Mucosa of stomach (tissue), 1 donor: ENCODE measurements around the gene CDK5RAP3.
"Not testable (repeated sequence)": the region's sequence is repeated elsewhere in the genome, so short reads cannot be mapped to it uniquely, and the experiment has no call there.

Experiments
- H3K27me3 ChIP-seq: one replicate; pipeline ENCODE4 v1.7.0; 2013; ENCODE audit warnings: mild to moderate bottlenecking, low read length; ENCODE audit not compliant: control insufficient read depth, insufficient read depth
- H3K36me3 ChIP-seq: one replicate; pipeline ENCODE4 v1.7.0; 2013; ENCODE audit warnings: low read length; ENCODE audit not compliant: control insufficient read depth, insufficient read depth
- H3K4me1 ChIP-seq: one replicate; pipeline ENCODE4 v1.7.0; 2013; ENCODE audit warnings: mild to moderate bottlenecking, low read length; ENCODE audit not compliant: control insufficient read depth, insufficient read depth
- H3K4me3 ChIP-seq: one replicate; pipeline ENCODE4 v1.7.0; 2013; ENCODE audit warnings: low read length
- H3K9ac ChIP-seq: one replicate; pipeline ENCODE4 v1.7.0; 2013; ENCODE audit warnings: mild to moderate bottlenecking, low read length, moderate library complexity
- H3K9me3 ChIP-seq: one replicate; pipeline ENCODE4 v1.7.0; 2013; ENCODE audit warnings: mild to moderate bottlenecking, low read length, moderate library complexity; ENCODE audit not compliant: control insufficient read depth
- donor health status: Pancreatic carcinoma.

CDK5RAP3 gene

GRCh38 chr17:47995241-47995935 lies 24.5 kb downstream of the CDK5RAP3 start:
- Histone ChIP-seq H3K4me3 (no peak overlapping the region), H3K9ac (no peak overlapping the region), H3K27me3 (no peaks in the 10 kb centered on the region), H3K9me3 (no peaks in the 10 kb centered on the region), H3K36me3 (no peaks in the 10 kb centered on the region), H3K4me1 (no peaks in the 10 kb centered on the region)

GRCh38 chr17:47996201-47996600 lies 25.3 kb downstream of the CDK5RAP3 start:
- Histone ChIP-seq H3K9me3 (no peaks in the 10 kb centered on the region), H3K4me1 (no peaks in the 10 kb centered on the region), H3K4me3 (no peak overlapping the region), H3K27me3 (no peaks in the 10 kb centered on the region), H3K9ac (no peak overlapping the region), H3K36me3 (no peaks in the 10 kb centered on the region)

GRCh38 chr17:47997586-47997985 lies 26.7 kb downstream of the CDK5RAP3 start:
- Histone ChIP-seq H3K4me3 (no peak overlapping the region), H3K9ac (no peak overlapping the region), H3K27me3 (no peaks in the 10 kb centered on the region), H3K36me3 (no peaks in the 10 kb centered on the region), H3K9me3 (no peaks in the 10 kb centered on the region), H3K4me1 (peaks cover 5% of the 10 kb centered on the region)

- H3K4me1 ChIP-seq = peaks cover 9% of the 10 kb centered on the region
- no peak overlapping the region for H3K4me3 ChIP-seq
- no peak overlapping the region for H3K9ac ChIP-seq
- H3K9me3 ChIP-seq = no peaks in the 10 kb centered on the region
- no peaks in the 10 kb centered on the region for H3K27me3 ChIP-seq
- H3K36me3 ChIP-seq = no peaks in the 10 kb centered on the region
Measured at GRCh38 chr17:47998044-47998443, 27.1 kb downstream of the CDK5RAP3 start.

GRCh38 chr17:47999582-47999981 lies 28.7 kb downstream of the CDK5RAP3 start:
- H3K9me3 ChIP-seq = no peaks in the 10 kb centered on the region
- no peak overlapping the region for H3K4me3 ChIP-seq
- H3K9ac ChIP-seq = no peak overlapping the region
- H3K27me3 ChIP-seq = no peaks in the 10 kb centered on the region
- H3K4me1 ChIP-seq = peaks cover 12% of the 10 kb centered on the region
- H3K36me3 ChIP-seq = no peaks in the 10 kb centered on the region

- Histone ChIP-seq H3K4me1 (peaks cover 12% of the 10 kb centered on the region), H3K27me3 (peaks cover 5% of the 10 kb centered on the region), H3K9ac (no peak overlapping the region)
Measured at GRCh38 chr17:48001197-48001596, 30.3 kb downstream of the CDK5RAP3 start.

GRCh38 chr17:48001657-48002056 lies 30.7 kb downstream of the CDK5RAP3 start:
- H3K27me3 ChIP-seq, H3K4me3 ChIP-seq, H3K9me3 ChIP-seq, H3K36me3 ChIP-seq, H3K9ac ChIP-seq: not testable (repeated sequence)
- H3K4me1 ChIP-seq = peaks cover 12% of the 10 kb centered on the region

More at GRCh38 chr17:48001197-48001596, 30.3 kb downstream of the CDK5RAP3 start:
- no peak overlapping the region for H3K4me3 ChIP-seq
- no peaks in the 10 kb centered on the region for H3K9me3 ChIP-seq
- H3K36me3 ChIP-seq = no peaks in the 10 kb centered on the region

- Histone ChIP-seq H3K36me3 (no peaks in the 10 kb centered on the region), H3K9me3 (no peaks in the 10 kb centered on the region), H3K4me3 (no peak overlapping the region), H3K4me1 (peaks cover 12% of the 10 kb centered on the region), H3K27me3 (peaks cover 5% of the 10 kb centered on the region), H3K9ac (no peak overlapping the region)
Measured at GRCh38 chr17:48002266-48002915, 31.5 kb downstream of the CDK5RAP3 start.

- Histone ChIP-seq H3K27me3 (peaks cover 5% of the 10 kb centered on the region), H3K36me3 (no peaks in the 10 kb centered on the region), H3K9me3 (no peaks in the 10 kb centered on the region), H3K9ac (no peak overlapping the region), H3K4me1 (peaks cover 12% of the 10 kb centered on the region), H3K4me3 (no peak overlapping the region)
Measured at GRCh38 chr17:48002916-48003416, 32.1 kb downstream of the CDK5RAP3 start.

- H3K36me3 ChIP-seq = no peaks in the 10 kb centered on the region
- H3K4me3 ChIP-seq = no peak overlapping the region
- no peaks in the 10 kb centered on the region for H3K9me3 ChIP-seq
- H3K9ac ChIP-seq = no peak overlapping the region
- peaks cover 12% of the 10 kb centered on the region for H3K4me1 ChIP-seq
- H3K27me3 ChIP-seq = peaks cover 5% of the 10 kb centered on the region
Measured at GRCh38 chr17:48003417-48004151, 32.7 kb downstream of the CDK5RAP3 start.

GRCh38 chr17:48004983-48005382 lies 34.1 kb downstream of the CDK5RAP3 start:
- Histone ChIP-seq H3K36me3 (no peaks in the 10 kb centered on the region), H3K9ac (no peak overlapping the region), H3K9me3 (no peaks in the 10 kb centered on the region), H3K4me1 (peaks cover 12% of the 10 kb centered on the region), H3K27me3 (peaks cover 5% of the 10 kb centered on the region), H3K4me3 (no peak overlapping the region)
